ENCODE measurements around the gene ZMIZ1.

DNA sequence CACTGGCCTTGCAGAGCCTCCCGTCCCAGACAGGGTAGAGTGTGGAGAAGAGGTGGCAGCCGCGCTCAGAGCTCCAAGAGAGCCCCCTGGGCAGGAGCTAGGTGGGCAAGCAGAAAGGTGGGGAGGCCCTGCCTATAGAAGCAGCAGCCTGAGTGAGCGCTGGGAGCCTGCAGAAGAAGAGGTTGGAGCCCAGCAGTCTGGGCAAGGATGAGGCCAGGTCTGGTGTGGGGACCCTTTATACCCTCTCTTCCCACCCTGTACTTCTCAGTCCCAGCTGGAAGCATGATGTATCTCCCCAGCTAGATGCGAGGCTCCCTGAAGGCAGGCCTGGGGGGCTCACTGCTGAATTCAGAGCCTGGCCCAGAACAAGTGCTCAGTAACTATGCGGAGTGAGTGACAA is 44.5 kb upstream of the ZMIZ1 start:
- TF ChIP-seq, protein P1, sequence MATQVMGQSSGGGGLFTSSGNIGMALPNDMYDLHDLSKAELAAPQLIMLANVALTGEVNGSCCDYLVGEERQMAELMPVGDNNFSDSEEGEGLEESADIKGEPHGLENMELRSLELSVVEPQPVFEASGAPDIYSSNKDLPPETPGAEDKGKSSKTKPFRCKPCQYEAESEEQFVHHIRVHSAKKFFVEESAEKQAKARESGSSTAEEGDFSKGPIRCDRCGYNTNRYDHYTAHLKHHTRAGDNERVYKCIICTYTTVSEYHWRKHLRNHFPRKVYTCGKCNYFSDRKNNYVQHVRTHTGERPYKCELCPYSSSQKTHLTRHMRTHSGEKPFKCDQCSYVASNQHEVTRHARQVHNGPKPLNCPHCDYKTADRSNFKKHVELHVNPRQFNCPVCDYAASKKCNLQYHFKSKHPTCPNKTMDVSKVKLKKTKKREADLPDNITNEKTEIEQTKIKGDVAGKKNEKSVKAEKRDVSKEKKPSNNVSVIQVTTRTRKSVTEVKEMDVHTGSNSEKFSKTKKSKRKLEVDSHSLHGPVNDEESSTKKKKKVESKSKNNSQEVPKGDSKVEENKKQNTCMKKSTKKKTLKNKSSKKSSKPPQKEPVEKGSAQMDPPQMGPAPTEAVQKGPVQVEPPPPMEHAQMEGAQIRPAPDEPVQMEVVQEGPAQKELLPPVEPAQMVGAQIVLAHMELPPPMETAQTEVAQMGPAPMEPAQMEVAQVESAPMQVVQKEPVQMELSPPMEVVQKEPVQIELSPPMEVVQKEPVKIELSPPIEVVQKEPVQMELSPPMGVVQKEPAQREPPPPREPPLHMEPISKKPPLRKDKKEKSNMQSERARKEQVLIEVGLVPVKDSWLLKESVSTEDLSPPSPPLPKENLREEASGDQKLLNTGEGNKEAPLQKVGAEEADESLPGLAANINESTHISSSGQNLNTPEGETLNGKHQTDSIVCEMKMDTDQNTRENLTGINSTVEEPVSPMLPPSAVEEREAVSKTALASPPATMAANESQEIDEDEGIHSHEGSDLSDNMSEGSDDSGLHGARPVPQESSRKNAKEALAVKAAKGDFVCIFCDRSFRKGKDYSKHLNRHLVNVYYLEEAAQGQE (IDR thresholded peaks at IDR 0.05), result no peak
- TF ChIP-seq, protein P2, sequence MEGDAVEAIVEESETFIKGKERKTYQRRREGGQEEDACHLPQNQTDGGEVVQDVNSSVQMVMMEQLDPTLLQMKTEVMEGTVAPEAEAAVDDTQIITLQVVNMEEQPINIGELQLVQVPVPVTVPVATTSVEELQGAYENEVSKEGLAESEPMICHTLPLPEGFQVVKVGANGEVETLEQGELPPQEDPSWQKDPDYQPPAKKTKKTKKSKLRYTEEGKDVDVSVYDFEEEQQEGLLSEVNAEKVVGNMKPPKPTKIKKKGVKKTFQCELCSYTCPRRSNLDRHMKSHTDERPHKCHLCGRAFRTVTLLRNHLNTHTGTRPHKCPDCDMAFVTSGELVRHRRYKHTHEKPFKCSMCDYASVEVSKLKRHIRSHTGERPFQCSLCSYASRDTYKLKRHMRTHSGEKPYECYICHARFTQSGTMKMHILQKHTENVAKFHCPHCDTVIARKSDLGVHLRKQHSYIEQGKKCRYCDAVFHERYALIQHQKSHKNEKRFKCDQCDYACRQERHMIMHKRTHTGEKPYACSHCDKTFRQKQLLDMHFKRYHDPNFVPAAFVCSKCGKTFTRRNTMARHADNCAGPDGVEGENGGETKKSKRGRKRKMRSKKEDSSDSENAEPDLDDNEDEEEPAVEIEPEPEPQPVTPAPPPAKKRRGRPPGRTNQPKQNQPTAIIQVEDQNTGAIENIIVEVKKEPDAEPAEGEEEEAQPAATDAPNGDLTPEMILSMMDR (IDR thresholded peaks at IDR 0.05; ENCODE audit: low read depth, low read length, missing input control), result no peak
- TF ChIP-seq EGR1 (IDR thresholded peaks at IDR 0.05; ENCODE audit: low read depth in 2 of 2), result no peak
